CD4-positive, alpha-beta T cell treated with Interleukin-6 for 4 hours (primary cell): ENCODE results near the gene NEK10.
"Not testable (repeated sequence)": the region's sequence is repeated elsewhere in the genome, so short reads cannot be mapped to it uniquely, and the experiment has no call there.

Experiments used
- DNase-seq: peaks from one replicate; pipeline ENCODE4 v3.0.0-alpha.2; 2020; ENCODE audit warnings: mixed read lengths

The NEK10 gene

GRCh38 chr3:27349832-27350231 is 19.4 kb downstream of the NEK10 start:
- DNase-seq, result no peak

- DNase-seq, result no peak
Observed at GRCh38 chr3:27345959-27346865, 23.0 kb downstream of the NEK10 start.

- no peak for DNase-seq
Observed at GRCh38 chr3:27345493-27345892, 23.7 kb downstream of the NEK10 start.

- DNase-seq, result no peak
Observed at GRCh38 chr3:27345045-27345444, 24.1 kb downstream of the NEK10 start.

GRCh38 chr3:27344192-27344591 is 25.0 kb downstream of the NEK10 start:
- no peak for DNase-seq

GRCh38 chr3:27342267-27342666 is 26.9 kb downstream of the NEK10 start:
- DNase-seq, result no peak

GRCh38 chr3:27340534-27340933 is 28.6 kb downstream of the NEK10 start:
- no peak for DNase-seq

- no peak for DNase-seq
Observed at GRCh38 chr3:27335571-27335970, 33.6 kb downstream of the NEK10 start.

GRCh38 chr3:27333843-27334242 is 35.3 kb downstream of the NEK10 start:
- no peak for DNase-seq

GRCh38 chr3:27328982-27329762 is 40.0 kb downstream of the NEK10 start:
- not testable (repeated sequence) for DNase-seq

- no peak for DNase-seq
Observed at GRCh38 chr3:27326629-27327545, 42.3 kb downstream of the NEK10 start.

- no peak for DNase-seq
Observed at GRCh38 chr3:27326202-27326601, 43.0 kb downstream of the NEK10 start.

- no peak for DNase-seq
Observed at GRCh38 chr3:27325419-27325818, 43.8 kb downstream of the NEK10 start.

GRCh38 chr3:27324686-27325085 is 44.5 kb downstream of the NEK10 start:
- DNase-seq, result no peak

- DNase-seq, result no peak
Observed at GRCh38 chr3:27323087-27323570, 46.1 kb downstream of the NEK10 start.

- DNase-seq, result no peak
Observed at GRCh38 chr3:27322634-27323033, 46.5 kb downstream of the NEK10 start.

GRCh38 chr3:27319847-27320526 is 49.2 kb downstream of the NEK10 start:
- no peak for DNase-seq

- no peak for DNase-seq
Observed at GRCh38 chr3:27319304-27319703, 49.9 kb downstream of the NEK10 start.

GRCh38 chr3:27317096-27317495 is 52.1 kb downstream of the NEK10 start:
- DNase-seq, result no peak

GRCh38 chr3:27315003-27315402 is 54.2 kb downstream of the NEK10 start:
- DNase-seq, result no peak

GRCh38 chr3:27312044-27312668 is 57.0 kb downstream of the NEK10 start:
- no peak for DNase-seq

GRCh38 chr3:27311400-27311799 is 57.8 kb downstream of the NEK10 start:
- DNase-seq, result no peak
